ENCODE results near the gene PKP1. TPM values are rescaled to one million over a fixed set of nuclear protein-coding genes. Genes with fewer than 3 reads are reported as not detected.

The PKP1 gene
- total and polyA plus RNA-seq, 2 of the 4 experiments (the other 2 are of a cell fraction) = 0.18 to 0.36 TPM

DNA sequence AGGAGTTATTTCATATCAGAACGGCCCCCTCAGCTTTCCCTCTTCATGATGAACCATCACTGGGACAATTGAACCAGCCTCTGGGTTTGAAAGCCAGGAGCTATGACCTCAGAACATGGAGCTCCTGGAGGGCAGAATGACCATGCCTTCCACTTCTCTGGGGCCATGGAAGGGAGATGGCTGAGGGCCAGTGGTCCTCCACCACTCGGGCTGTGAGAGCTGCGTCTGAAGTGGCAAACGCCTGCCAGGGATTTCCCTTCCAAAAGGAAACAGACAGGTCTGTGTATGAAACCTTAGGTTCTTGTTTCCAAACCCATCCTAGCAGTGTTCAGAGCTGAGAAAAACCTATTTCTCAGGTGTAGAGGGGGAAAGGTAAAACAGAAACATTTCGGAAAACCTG, 22.5 kb downstream of the PKP1 start:
- TF ChIP-seq NFE2L2 (IDR thresholded peaks at IDR 0.05; ENCODE audit: low read depth, low read length) (no peak), SMC3 (IDR thresholded peaks at IDR 0.05; ENCODE audit: low read depth, low read length) (no peak), RFX5 (IDR thresholded peaks at IDR 0.05; ENCODE audit: low read depth, low read length) (no peak), CHD1 (IDR thresholded peaks at IDR 0.05; ENCODE audit: low read depth, low read length) (no peak), RAD21 (IDR thresholded peaks at IDR 0.05; ENCODE audit: low read length) (no peak), MXI1 (IDR thresholded peaks at IDR 0.05; ENCODE audit: borderline replicate concordance, low read depth, low read length) (no peak), BHLHE40 (IDR thresholded peaks at IDR 0.05; ENCODE audit: low read depth, low read length) (no peak), FOS (IDR thresholded peaks at IDR 0.05; ENCODE audit: low read depth, low read length) (no peak), POLR2A (IDR thresholded peaks at IDR 0.05; ENCODE audit: low read depth, low read length) (no peak), MAZ (IDR thresholded peaks at IDR 0.05; ENCODE audit: borderline replicate concordance, low read depth, low read length) (no peak), CEBPB (IDR thresholded peaks at IDR 0.05; ENCODE audit: low read depth, low read length) (no peak)
- TF ChIP-seq, protein P1, sequence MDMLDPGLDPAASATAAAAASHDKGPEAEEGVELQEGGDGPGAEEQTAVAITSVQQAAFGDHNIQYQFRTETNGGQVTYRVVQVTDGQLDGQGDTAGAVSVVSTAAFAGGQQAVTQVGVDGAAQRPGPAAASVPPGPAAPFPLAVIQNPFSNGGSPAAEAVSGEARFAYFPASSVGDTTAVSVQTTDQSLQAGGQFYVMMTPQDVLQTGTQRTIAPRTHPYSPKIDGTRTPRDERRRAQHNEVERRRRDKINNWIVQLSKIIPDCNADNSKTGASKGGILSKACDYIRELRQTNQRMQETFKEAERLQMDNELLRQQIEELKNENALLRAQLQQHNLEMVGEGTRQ (IDR thresholded peaks at IDR 0.05; ENCODE audit: low read depth, low read length) = no peak
- TF ChIP-seq, protein P2, sequence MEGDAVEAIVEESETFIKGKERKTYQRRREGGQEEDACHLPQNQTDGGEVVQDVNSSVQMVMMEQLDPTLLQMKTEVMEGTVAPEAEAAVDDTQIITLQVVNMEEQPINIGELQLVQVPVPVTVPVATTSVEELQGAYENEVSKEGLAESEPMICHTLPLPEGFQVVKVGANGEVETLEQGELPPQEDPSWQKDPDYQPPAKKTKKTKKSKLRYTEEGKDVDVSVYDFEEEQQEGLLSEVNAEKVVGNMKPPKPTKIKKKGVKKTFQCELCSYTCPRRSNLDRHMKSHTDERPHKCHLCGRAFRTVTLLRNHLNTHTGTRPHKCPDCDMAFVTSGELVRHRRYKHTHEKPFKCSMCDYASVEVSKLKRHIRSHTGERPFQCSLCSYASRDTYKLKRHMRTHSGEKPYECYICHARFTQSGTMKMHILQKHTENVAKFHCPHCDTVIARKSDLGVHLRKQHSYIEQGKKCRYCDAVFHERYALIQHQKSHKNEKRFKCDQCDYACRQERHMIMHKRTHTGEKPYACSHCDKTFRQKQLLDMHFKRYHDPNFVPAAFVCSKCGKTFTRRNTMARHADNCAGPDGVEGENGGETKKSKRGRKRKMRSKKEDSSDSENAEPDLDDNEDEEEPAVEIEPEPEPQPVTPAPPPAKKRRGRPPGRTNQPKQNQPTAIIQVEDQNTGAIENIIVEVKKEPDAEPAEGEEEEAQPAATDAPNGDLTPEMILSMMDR (conservative IDR thresholded peaks at IDR 0.05; ENCODE audit: low read depth, low read length) = no peak
- intact Hi-C loops (cut with micrococcal nuclease) = no loop called here

More for the DNA sequence above, 22.5 kb downstream of the PKP1 start:
- in situ Hi-C loops (cut with MboI; ENCODE audit: low sequenced_read_pairs) (no loop called here), dilution Hi-C loops (cut with HindIII; ENCODE audit: low sequenced_read_pairs, unreplicated experiment) (no loop called here)
- Histone ChIP-seq H3K23ac (ENCODE audit: low read depth, low read length) (no peak overlapping the region), H2BK120ac (ENCODE audit: low read depth, low read length) (no peak overlapping the region), H3K9me1 (ENCODE audit: insufficient read depth, low read length) (no peaks in the 10 kb centered on the region), H3K56ac (ENCODE audit: extremely low read depth, insufficient read depth, low read length) (no peak overlapping the region), H2BK5ac (ENCODE audit: low read depth, low read length, poor library complexity, severe bottlenecking) (no peak overlapping the region), H4K91ac (ENCODE audit: insufficient read depth, low read depth, low read length) (no peak overlapping the region), H3K9ac (ENCODE audit: low read depth, low read length) (no peak overlapping the region), H3K4me2 (ENCODE audit: low read depth, low read length) (no peak overlapping the region), H2AK5ac (ENCODE audit: low read depth, low read length) (no peak overlapping the region), H3K9me3 (ENCODE audit: control insufficient read depth, insufficient read depth, low read length) (no peaks in the 10 kb centered on the region), H3K14ac (replicated peaks; ENCODE audit: low read depth, low read length) (no peak overlapping the region), H3K36me3 (ENCODE audit: control insufficient read depth, insufficient read depth, low read length) (no peaks in the 10 kb centered on the region), H3K4me1 (ENCODE audit: control insufficient read depth, insufficient read depth, low read length) (no peaks in the 10 kb centered on the region), H3K27ac (ENCODE audit: insufficient read depth, low read length) (no peak overlapping the region), H3K4ac (ENCODE audit: low read depth, low read length) (no peak overlapping the region), H2BK20ac (ENCODE audit: low read depth, low read length) (no peak overlapping the region), H2AFZ (replicated peaks; ENCODE audit: low read length, poor library complexity) (no peak overlapping the region), H4K20me1 (ENCODE audit: insufficient read depth, low read length) (no peaks in the 10 kb centered on the region), H2AK9ac (replicated peaks; ENCODE audit: low read depth, low read length, poor library complexity) (no peak overlapping the region), H3K18ac (ENCODE audit: low read depth, low read length) (no peak overlapping the region), H2BK15ac (ENCODE audit: low read depth, low read length) (no peak overlapping the region), H4K8ac (ENCODE audit: low read depth in 2 of 2, low read length in 2 of 2) (no peak overlapping the region), H3K79me1 (ENCODE audit: low read depth in 1 of 2, low read length in 2 of 2) (no peaks in the 10 kb centered on the region), H3K4me3 (ENCODE audit: insufficient read depth, low read depth, low read length) (no peak overlapping the region), H4K5ac (ENCODE audit: low read depth, low read length) (no peak overlapping the region), H3K27me3 (ENCODE audit: control insufficient read depth, insufficient read depth, low read length) (peaks cover 87% of the 10 kb centered on the region)
- no TSS peak for BruUV-seq (replicated peaks)
- ChIA-PET CTCF (no interaction called here), POLR2A (ENCODE audit: unreplicated experiment) (no interaction called here)
- DNase-seq = no peak
- no CpG with 5 or more reads among the region's 5 CpGs for WGBS, 2 experiments (ENCODE audit: extremely low coverage in 2 of 2, insufficient read length in 1 of 2)
- no peak for ATAC-seq (ENCODE audit: low read depth)

All from IMR-90 (cell line).